Neural progenitor cell (in vitro differentiated cells): ENCODE results near the gene DMAC2L. TPM values are rescaled to one million over a fixed set of nuclear protein-coding genes. Genes with fewer than 3 reads are reported as not detected.
"Not testable (repeated sequence)": the region's sequence is repeated elsewhere in the genome, so short reads cannot be mapped to it uniquely, and the experiment has no call there.

ENCODE experiments used
- DNase-seq: peaks from one replicate; pipeline ENCODE4 v3.0.0-alpha.2; 2016; ENCODE audit warnings: low spot score
- H2AFZ ChIP-seq: fragments of 200-600 bp; sonication (generic); replicated peaks from 2 replicates; pipeline ENCODE4 v1.6.1; 2016; ENCODE audit warnings: antibody characterized with exemption
- H3F3A ChIP-seq: fragments of 200-600 bp; sonication (generic); 2 replicates; pipeline ENCODE4 v1.6.1; 2016; ENCODE audit warnings: antibody characterized with exemption, low read depth
- H3K27ac ChIP-seq: fragments of 200-600 bp; sonication (generic); 2 replicates; pipeline ENCODE4 v1.5.1; 2016; ENCODE audit warnings: mild to moderate bottlenecking
- H3K27me3 ChIP-seq: fragments of 200-600 bp; sonication (generic); 2 replicates; pipeline ENCODE4 v1.6.1; 2016; ENCODE audit warnings: mild to moderate bottlenecking, moderate library complexity
- H3K36me3 ChIP-seq: fragments of 200-600 bp; sonication (generic); 2 replicates; pipeline ENCODE4 v1.5.1; 2016
- H3K4me1 ChIP-seq: fragments of 200-600 bp; sonication (generic); 2 replicates; pipeline ENCODE4 v1.6.1; 2016; ENCODE audit warnings: mixed run types
- H3K4me2 ChIP-seq: fragments of 200-600 bp; sonication (generic); 2 replicates; pipeline ENCODE4 v1.6.1; 2016
- H3K4me3 ChIP-seq: fragments of 200-600 bp; sonication (generic); 2 replicates; pipeline ENCODE4 v1.5.1; 2016
- H3K79me2 ChIP-seq: fragments of 200-600 bp; sonication (generic); 2 replicates; pipeline ENCODE4 v1.6.1; 2016; ENCODE audit warnings: low read depth
- H3K9ac ChIP-seq: fragments of 200-600 bp; sonication (generic); 2 replicates; pipeline ENCODE4 v1.6.1; 2016
- H3K9me3 ChIP-seq: fragments of 200-600 bp; sonication (generic); 2 replicates; pipeline ENCODE4 v1.5.1; 2016; ENCODE audit warnings: low read depth
- H4K20me1 ChIP-seq: fragments of 200-600 bp; sonication (generic); 2 replicates; pipeline ENCODE4 v1.6.1; 2016; ENCODE audit warnings: low read depth
- H3K27ac Mint-ChIP-seq: 3 replicates; pipeline ENCODE4 v1.8.0; 2021; ENCODE audit warnings: mixed read lengths
- H3K27me3 Mint-ChIP-seq: 2 replicates; pipeline ENCODE4 v1.8.0; 2022; ENCODE audit warnings: low read depth, mild to moderate bottlenecking, inconsistent platforms, moderate library complexity, mixed read lengths; ENCODE audit not compliant: insufficient read depth
- H3K36me3 Mint-ChIP-seq: 3 replicates; pipeline ENCODE4 v1.8.0; 2021; ENCODE audit warnings: mixed read lengths
- H3K4me1 Mint-ChIP-seq: 3 replicates; pipeline ENCODE4 v1.8.0; 2021; ENCODE audit warnings: mixed read lengths
- H3K4me3 Mint-ChIP-seq: 3 replicates; pipeline ENCODE4 v1.8.0; 2021; ENCODE audit warnings: mild to moderate bottlenecking, moderate library complexity, mixed read lengths
- H3K9me3 Mint-ChIP-seq: 3 replicates; pipeline ENCODE4 v1.8.0; 2020; ENCODE audit warnings: mixed read lengths
- CTCF ChIP-seq: fragments of 200-600 bp; sonication (generic); IDR thresholded peaks from 2 replicates; pipeline ENCODE4 v1.5.1; 2017; ENCODE audit warnings: antibody characterized with exemption, mild to moderate bottlenecking
- EZH2 ChIP-seq: fragments of 200-600 bp; sonication (generic); IDR thresholded peaks from 2 replicates; pipeline ENCODE4 v1.6.1; 2017; ENCODE audit warnings: antibody characterized with exemption, mild to moderate bottlenecking, moderate library complexity
- EZH2phosphoT487 ChIP-seq: fragments of 200-600 bp; sonication (generic); IDR thresholded peaks from 2 replicates; pipeline ENCODE4 v1.6.1; 2017; ENCODE audit warnings: antibody characterized with exemption
- total RNA-seq: library from RNA; depleted of rRNA; stranded (reverse); fragments of >200 nt; gene quantifications from 2 replicates; pipeline ENCODE4 v1.2.3, GENCODE V29; 2015; ENCODE audit warnings: low replicate concordance

DMAC2L gene
- total RNA-seq, 1 donor from 2014 or later: 17.6 TPM

- peaks cover 9% of the 10 kb centered on the region for H3K4me1 ChIP-seq
- TF ChIP-seq CTCF: no peak
- TF ChIP-seq EZH2phosphoT487: no peak
- no peak for TF ChIP-seq EZH2
- no peaks in the 10 kb centered on the region for H3K4me1 Mint-ChIP-seq
- no peak overlapping the region for H3K27ac Mint-ChIP-seq
- no peaks in the 10 kb centered on the region for H3K9me3 Mint-ChIP-seq
- H3K4me2 ChIP-seq: no peak overlapping the region
- H3K4me3 Mint-ChIP-seq: no peak overlapping the region
- no peaks in the 10 kb centered on the region for H3K36me3 Mint-ChIP-seq
- no peaks in the 10 kb centered on the region for H3K27me3 ChIP-seq
- no peaks in the 10 kb centered on the region for H4K20me1 ChIP-seq
- H3F3A ChIP-seq: peaks cover 5% of the 10 kb centered on the region
- no peak overlapping the region for H3K9ac ChIP-seq
- H3K36me3 ChIP-seq: no peaks in the 10 kb centered on the region
- DNase-seq: no peak
- H3K27me3 Mint-ChIP-seq: peaks cover 8% of the 10 kb centered on the region
- no peak overlapping the region for H2AFZ ChIP-seq
- no peak overlapping the region for H3K27ac ChIP-seq
- H3K79me2 ChIP-seq: no peaks in the 10 kb centered on the region
- H3K9me3 ChIP-seq: no peaks in the 10 kb centered on the region
- H3K4me3 ChIP-seq: no peak overlapping the region
These were observed 48.0 kb downstream of the DMAC2L start for GRCh38 chr14:50360093-50360492.

GRCh38 chr14:50360851-50361250, 48.7 kb downstream of the DMAC2L start:
- Histone ChIP-seq H3K4me2 (no peak overlapping the region), H3K27me3 (no peaks in the 10 kb centered on the region), H3K4me3 (no peak overlapping the region), H3K9me3 (no peaks in the 10 kb centered on the region), H3K4me1 (peaks cover 9% of the 10 kb centered on the region), H4K20me1 (no peaks in the 10 kb centered on the region), H3F3A (peaks cover 5% of the 10 kb centered on the region), H3K36me3 (no peaks in the 10 kb centered on the region), H3K79me2 (no peaks in the 10 kb centered on the region), H3K9ac (no peak overlapping the region), H3K27ac (no peak overlapping the region), H2AFZ (no peak overlapping the region)
- DNase-seq: no peak
- TF ChIP-seq EZH2 (no peak), EZH2phosphoT487 (no peak), CTCF (no peak)
- Mint-ChIP-seq H3K36me3 (no peaks in the 10 kb centered on the region), H3K9me3 (no peaks in the 10 kb centered on the region), H3K4me3 (no peak overlapping the region), H3K27ac (no peak overlapping the region), H3K27me3 (peaks cover 8% of the 10 kb centered on the region), H3K4me1 (no peaks in the 10 kb centered on the region)

- not testable (repeated sequence) for H3K27me3 Mint-ChIP-seq, H3K4me3 Mint-ChIP-seq, H3K4me3 ChIP-seq, H3K9me3 Mint-ChIP-seq, H3F3A ChIP-seq, H3K4me2 ChIP-seq, H4K20me1 ChIP-seq, H3K36me3 ChIP-seq, H2AFZ ChIP-seq, H3K36me3 Mint-ChIP-seq, H3K9ac ChIP-seq, DNase-seq, H3K27ac Mint-ChIP-seq, H3K27me3 ChIP-seq, H3K79me2 ChIP-seq, H3K4me1 Mint-ChIP-seq, H3K9me3 ChIP-seq, H3K4me1 ChIP-seq, H3K27ac ChIP-seq
These were observed 49.6 kb downstream of the DMAC2L start for GRCh38 chr14:50361473-50362403.
